ENCODE results near the gene SLC24A4. TPM values are rescaled to one million over a fixed set of nuclear protein-coding genes. Genes with fewer than 3 reads are reported as not detected.

The SLC24A4 gene
- total RNA-seq, 1 donor from 2014 or later, result 0.36 TPM

GRCh38 chr14:92366237-92366636 is 43.3 kb downstream of the SLC24A4 start:
- no peak for DNase-seq
- Histone ChIP-seq H3K4me1 (no peaks in the 10 kb centered on the region), H3K27me3 (ENCODE audit: low read depth) (peaks cover 69% of the 10 kb centered on the region), H3K27ac (replicated peaks) (no peak overlapping the region), H3K4me3 (no peak overlapping the region), H3K36me3 (no peaks in the 10 kb centered on the region), H3K9me3 (replicated peaks) (no peaks in the 10 kb centered on the region)
- intact Hi-C loops (cut with micrococcal nuclease), result no loop called here
- TF ChIP-seq, protein P1, sequence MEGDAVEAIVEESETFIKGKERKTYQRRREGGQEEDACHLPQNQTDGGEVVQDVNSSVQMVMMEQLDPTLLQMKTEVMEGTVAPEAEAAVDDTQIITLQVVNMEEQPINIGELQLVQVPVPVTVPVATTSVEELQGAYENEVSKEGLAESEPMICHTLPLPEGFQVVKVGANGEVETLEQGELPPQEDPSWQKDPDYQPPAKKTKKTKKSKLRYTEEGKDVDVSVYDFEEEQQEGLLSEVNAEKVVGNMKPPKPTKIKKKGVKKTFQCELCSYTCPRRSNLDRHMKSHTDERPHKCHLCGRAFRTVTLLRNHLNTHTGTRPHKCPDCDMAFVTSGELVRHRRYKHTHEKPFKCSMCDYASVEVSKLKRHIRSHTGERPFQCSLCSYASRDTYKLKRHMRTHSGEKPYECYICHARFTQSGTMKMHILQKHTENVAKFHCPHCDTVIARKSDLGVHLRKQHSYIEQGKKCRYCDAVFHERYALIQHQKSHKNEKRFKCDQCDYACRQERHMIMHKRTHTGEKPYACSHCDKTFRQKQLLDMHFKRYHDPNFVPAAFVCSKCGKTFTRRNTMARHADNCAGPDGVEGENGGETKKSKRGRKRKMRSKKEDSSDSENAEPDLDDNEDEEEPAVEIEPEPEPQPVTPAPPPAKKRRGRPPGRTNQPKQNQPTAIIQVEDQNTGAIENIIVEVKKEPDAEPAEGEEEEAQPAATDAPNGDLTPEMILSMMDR (IDR thresholded peaks at IDR 0.05; ENCODE audit: borderline replicate concordance), result no peak

DNA sequence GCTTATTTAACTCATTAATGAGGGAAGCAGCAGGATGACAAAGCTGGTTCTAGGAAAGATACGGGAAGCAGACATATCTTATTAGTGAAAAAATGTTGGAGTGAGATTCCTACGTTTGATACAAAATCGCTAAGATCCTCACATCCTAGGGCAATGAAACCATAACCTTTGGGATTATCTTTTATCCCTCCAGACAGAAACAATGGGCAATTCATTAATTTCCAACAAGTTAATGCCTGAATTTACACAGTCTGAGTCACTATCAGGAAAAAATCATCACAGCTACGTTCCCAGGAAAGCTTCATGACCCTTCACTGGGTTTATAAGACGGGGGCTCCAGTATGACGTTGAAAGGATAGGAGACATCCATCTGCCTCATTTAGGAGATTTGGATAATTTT is 45.0 kb downstream of the SLC24A4 start:
- intact Hi-C loops (cut with micrococcal nuclease), result no loop called here
- Histone ChIP-seq H3K4me1 (no peaks in the 10 kb centered on the region), H3K36me3 (no peaks in the 10 kb centered on the region), H3K9me3 (replicated peaks) (no peaks in the 10 kb centered on the region), H3K27ac (replicated peaks) (no peak overlapping the region), H3K27me3 (ENCODE audit: low read depth) (peaks cover 52% of the 10 kb centered on the region), H3K4me3 (no peak overlapping the region)
- DNase-seq, result no peak
- TF ChIP-seq, protein P1 (IDR thresholded peaks at IDR 0.05; ENCODE audit: borderline replicate concordance), result no peak

GRCh38 chr14:92369097-92369496 is 46.1 kb downstream of the SLC24A4 start:
- DNase-seq, result no peak
- Histone ChIP-seq H3K9me3 (replicated peaks) (no peaks in the 10 kb centered on the region), H3K4me3 (no peak overlapping the region), H3K4me1 (no peaks in the 10 kb centered on the region), H3K27ac (replicated peaks) (no peak overlapping the region), H3K27me3 (ENCODE audit: low read depth) (peaks cover 41% of the 10 kb centered on the region), H3K36me3 (no peaks in the 10 kb centered on the region)
- intact Hi-C loops (cut with micrococcal nuclease), result no loop called here
- TF ChIP-seq, protein P1 (IDR thresholded peaks at IDR 0.05; ENCODE audit: borderline replicate concordance), result no peak

DNA sequence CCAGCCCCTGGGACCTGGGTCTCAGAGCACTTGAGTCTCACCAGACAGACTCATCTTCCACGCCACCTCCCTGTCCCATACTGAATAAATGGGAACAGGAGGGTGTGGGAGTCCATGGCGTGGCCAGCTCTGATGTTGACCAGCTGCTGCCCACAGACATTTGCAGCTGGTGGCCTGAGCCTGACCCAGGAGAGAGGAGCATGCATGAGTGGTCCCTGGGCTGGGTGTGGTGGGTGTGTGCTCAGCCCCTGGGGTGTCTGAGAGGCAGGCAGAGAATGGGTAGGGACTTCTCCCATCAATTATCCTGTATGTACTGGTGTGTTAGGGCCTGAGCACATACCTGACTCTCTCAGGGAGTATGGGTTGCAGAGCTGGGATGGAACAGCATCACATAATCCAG is 49.3 kb downstream of the SLC24A4 start:
- TF ChIP-seq, protein P1 (IDR thresholded peaks at IDR 0.05; ENCODE audit: borderline replicate concordance), result no peak
- H3K4me3 ChIP-seq, result no peak overlapping the region
- intact Hi-C loops (cut with micrococcal nuclease), result no loop called here
- H3K27ac ChIP-seq (replicated peaks), result no peak overlapping the region
- no peaks in the 10 kb centered on the region for H3K4me1 ChIP-seq
- no peak for DNase-seq
- H3K27me3 ChIP-seq (ENCODE audit: low read depth), result peaks cover 13% of the 10 kb centered on the region
- no peaks in the 10 kb centered on the region for H3K36me3 ChIP-seq
- H3K9me3 ChIP-seq (replicated peaks), result no peaks in the 10 kb centered on the region

GRCh38 chr14:92373336-92373735 is 50.4 kb downstream of the SLC24A4 start:
- TF ChIP-seq, protein P1 (IDR thresholded peaks at IDR 0.05; ENCODE audit: borderline replicate concordance), result no peak
- no peaks in the 10 kb centered on the region for H3K4me1 ChIP-seq
- intact Hi-C loops (cut with micrococcal nuclease), result no loop called here
- no peak overlapping the region for H3K4me3 ChIP-seq
- H3K27me3 ChIP-seq (ENCODE audit: low read depth), result peaks cover 11% of the 10 kb centered on the region
- H3K27ac ChIP-seq (replicated peaks), result no peak overlapping the region
- no peaks in the 10 kb centered on the region for H3K9me3 ChIP-seq (replicated peaks)
- DNase-seq, result no peak
- H3K36me3 ChIP-seq, result no peaks in the 10 kb centered on the region

DNA sequence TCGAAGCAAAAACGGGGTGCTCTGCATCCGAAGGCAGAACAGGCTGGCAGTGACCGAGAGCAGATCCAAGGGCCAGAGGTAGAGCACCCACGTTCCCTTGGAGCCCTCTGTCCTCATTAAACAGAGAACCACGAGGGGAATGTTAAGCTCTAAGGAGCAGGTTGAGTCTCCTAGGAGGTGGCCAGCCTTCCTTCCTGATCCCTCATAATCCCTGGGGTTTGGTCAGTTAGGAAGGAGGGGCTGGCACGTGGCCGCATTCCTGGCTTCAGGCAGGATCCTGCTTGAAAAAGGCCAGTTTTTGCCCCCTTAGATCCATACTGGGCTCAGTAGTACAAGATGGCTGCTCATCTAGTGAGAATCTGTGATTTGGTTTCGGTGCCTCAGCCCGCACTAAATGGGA is 57.2 kb downstream of the SLC24A4 start:
- TF ChIP-seq, protein P1 (IDR thresholded peaks at IDR 0.05; ENCODE audit: borderline replicate concordance), result no peak
- intact Hi-C loops (cut with micrococcal nuclease), result no loop called here
- peaks cover 30% of the 10 kb centered on the region for H3K27me3 ChIP-seq (ENCODE audit: low read depth)
- H3K27ac ChIP-seq (replicated peaks), result no peak overlapping the region
- no peaks in the 10 kb centered on the region for H3K36me3 ChIP-seq
- H3K4me3 ChIP-seq, result no peak overlapping the region
- H3K9me3 ChIP-seq (replicated peaks), result no peaks in the 10 kb centered on the region
- H3K4me1 ChIP-seq, result no peaks in the 10 kb centered on the region
- DNase-seq, result no peak
